Upper lobe of left lung (tissue), 4 donors: Measurements from ENCODE around the gene HHLA2.

Experiments
- CTCF ChIP-seq, 6 experiments: fragments of 450-650 bp in 4 of 6; fragments of 200-600 bp in 2 of 6; sonication (generic) in 2 of 6; IDR thresholded peaks; one replicate each; pipeline ENCODE4 v1.5.1; 2016 to 2019; ENCODE audit warnings: antibody characterized with exemption in 6 of 6
- EP300 ChIP-seq, 4 donors: sonication (generic); formaldehyde crosslinking; IDR thresholded peaks; one replicate each; pipeline ENCODE4 v1.5.1; 2017; ENCODE audit warnings: antibody characterized with exemption in 4 of 4, control low read depth in 2 of 4
- POLR2A ChIP-seq, 4 donors: fragments of 450-650 bp; IDR thresholded peaks; one replicate each; pipeline ENCODE4 v1.5.1; 2016 to 2017; ENCODE audit warnings: antibody characterized with exemption in 4 of 4, mild to moderate bottlenecking in 2 of 4
- POLR2AphosphoS5 ChIP-seq, 2 donors: sonication (generic); formaldehyde crosslinking; IDR thresholded peaks; one replicate each; pipeline ENCODE4 v1.5.1; 2017; ENCODE audit warnings: antibody characterized with exemption in 2 of 2

GRCh38 chr3:108324177-108324576 lies 27.8 kb downstream of the HHLA2 start:
- TF ChIP-seq CTCF (IDR thresholded peaks at IDR 0.05) = no peak
- no peak for TF ChIP-seq POLR2AphosphoS5 (IDR thresholded peaks at IDR 0.05)
- TF ChIP-seq EP300 (IDR thresholded peaks at IDR 0.05) = no peak
- no peak for TF ChIP-seq POLR2A (IDR thresholded peaks at IDR 0.05)
